HepG2 (cell line): ENCODE data around the gene CBL. TPM values are rescaled to one million over a fixed set of nuclear protein-coding genes. Genes with fewer than 3 reads are reported as not detected.

Source experiments
- ATAC-seq: fragments of 200-7000 bp; cut with Tn5 transposase; 3 replicates; pipeline ENCODE4 v1.9.1; 2020; ENCODE audit warnings: mild to moderate bottlenecking, moderate library complexity
- BruUV-seq: library from RNA; stranded (reverse); fragments of 400-500 nt; replicated peaks from 2 replicates; lab custom pipeline; 2021; lab: Mats Ljungman, UMichigan
- CTCF ChIA-PET: fragments of 300-600 bp; formaldehyde crosslinking; extraction: SDS; loops from one replicate; lab custom pipeline; 2021; ENCODE audit warnings: low total read pairs, inconsistent platforms, low intra/inter-chr PET ratio; lab: Yijun Ruan, JAX
- POLR2A ChIA-PET: fragments of 350-600 bp; sonication (Branson Sonifier 250); formaldehyde crosslinking; loops from one replicate; lab custom pipeline; 2020; ENCODE audit warnings: antibody characterized with exemption, inconsistent platforms; lab: Yijun Ruan, JAX
- DNase-seq: peaks from one replicate; pipeline ENCODE4 v3.0.0-alpha.2; 2015; ENCODE audit warnings: low spot score
- FAIRE-seq: peaks from 3 replicates; lab custom pipeline; 2011; peaks lifted over from hg19 to GRCh38; lab: Jason Lieb, UNC
- H2AFZ ChIP-seq: one replicate; pipeline ENCODE4 v1.6.1; 2011; ENCODE audit warnings: low read length, inconsistent platforms
- H3K27ac ChIP-seq: fragments of 300-600 bp; 3 replicates; pipeline ENCODE4 v1.8.0; 2011; ENCODE audit warnings: mixed run types, mild to moderate bottlenecking, mixed read lengths, low read length, inconsistent platforms; ENCODE audit not compliant: insufficient read depth; ENCODE audit errors: extremely low read length
- H3K27me3 ChIP-seq, 2 experiments: fragments of 200-600 bp in 1 of 2; 2 replicates in 1 of 2; 3 replicates in 1 of 2; pipeline versions ENCODE4 v1.6.0 to v1.8.0; 2011; ENCODE audit warnings: low read length in 2 of 2, mild to moderate bottlenecking in 2 of 2, moderate library complexity in 2 of 2, inconsistent platforms in 1 of 2; ENCODE audit not compliant: insufficient read depth in 2 of 2, control insufficient read depth in 1 of 2
- H3K36me3 ChIP-seq, 2 experiments: fragments of 200-600 bp in 1 of 2; replicated peaks in 1 of 2; 2 replicates in 1 of 2; 3 replicates in 1 of 2; pipeline versions ENCODE4 v1.5.1 to v1.8.0; 2011; ENCODE audit warnings: low read length in 2 of 2, inconsistent platforms in 1 of 2; ENCODE audit not compliant: insufficient read depth in 2 of 2, control insufficient read depth in 1 of 2
- H3K4me1 ChIP-seq: 2 replicates; pipeline ENCODE4 v1.5.1; 2012; ENCODE audit warnings: low read length, inconsistent platforms; ENCODE audit not compliant: insufficient read depth
- H3K4me2 ChIP-seq: 2 replicates; pipeline ENCODE4 v1.6.0; 2011; ENCODE audit warnings: low read depth, low read length, inconsistent platforms
- H3K4me3 ChIP-seq, 3 experiments: fragments of 200-600 bp in 1 of 3; sonication (generic), shearing (Covaris generic) in 1 of 3; replicated peaks in 1 of 3; 2 replicates each; pipeline ENCODE4 v1.5.1; 2011 to 2016; ENCODE audit warnings: low read length in 3 of 3, inconsistent platforms in 2 of 3, low read depth in 2 of 3, mild to moderate bottlenecking in 2 of 3, control low read depth in 1 of 3, mixed read lengths in 1 of 3; ENCODE audit not compliant: insufficient read depth in 1 of 3
- H3K79me2 ChIP-seq: one replicate; pipeline ENCODE4 v1.6.1; 2011; ENCODE audit warnings: low read length, inconsistent platforms; ENCODE audit not compliant: insufficient read depth
- H3K9ac ChIP-seq: 2 replicates; pipeline ENCODE4 v1.6.0; 2011; ENCODE audit warnings: mild to moderate bottlenecking, low read depth, low read length, inconsistent platforms; ENCODE audit not compliant: insufficient read depth
- H3K9me3 ChIP-seq: 2 replicates; pipeline ENCODE4 v1.5.1; 2012; ENCODE audit warnings: mild to moderate bottlenecking, low read length
- H4K20me1 ChIP-seq: 2 replicates; pipeline ENCODE4 v1.6.0; 2011; ENCODE audit warnings: inconsistent platforms, mild to moderate bottlenecking, low read length, moderate library complexity; ENCODE audit not compliant: insufficient read depth
- GRHL1 ChIP-seq: sonication (generic); formaldehyde crosslinking; conservative IDR thresholded peaks from 2 replicates; pipeline ENCODE4 v1.8.0; 2022; ENCODE audit warnings: missing genetic modification reagents
- KAT7 ChIP-seq: IDR thresholded peaks from 2 replicates; pipeline ENCODE4 v1.6.1; 2018; ENCODE audit warnings: borderline replicate concordance, missing compliant biosample characterization
- KDM3A ChIP-seq: IDR thresholded peaks from 2 replicates; pipeline ENCODE4 v1.6.1; 2018; ENCODE audit warnings: low read depth, missing compliant biosample characterization
- PHF20 ChIP-seq: sonication (generic); formaldehyde crosslinking; IDR thresholded peaks from 2 replicates; pipeline ENCODE4 v1.5.0; 2020; ENCODE audit warnings: mild to moderate bottlenecking, missing genetic modification reagents
- RBAK ChIP-seq: sonication (generic); formaldehyde crosslinking; IDR thresholded peaks from 2 replicates; pipeline ENCODE4 v1.5.1; 2020; ENCODE audit warnings: mild to moderate bottlenecking, missing genetic modification reagents
- RBFOX2 ChIP-seq: fragments of 200-400 bp; formaldehyde crosslinking; IDR thresholded peaks from 2 replicates; pipeline ENCODE4 v1.6.1; 2017; ENCODE audit warnings: low read depth, mild to moderate bottlenecking, low read length
- SNAPC4 ChIP-seq: sonication (generic); formaldehyde crosslinking; IDR thresholded peaks from 2 replicates; pipeline ENCODE4 v1.4.0; 2020; ENCODE audit warnings: mild to moderate bottlenecking, missing genetic modification reagents
- THAP9 ChIP-seq: sonication (generic); formaldehyde crosslinking; IDR thresholded peaks from 2 replicates; pipeline ENCODE4; 2020; ENCODE audit warnings: missing genetic modification reagents, mild to moderate bottlenecking, borderline replicate concordance
- ZBTB37 ChIP-seq: sonication (generic); formaldehyde crosslinking; IDR thresholded peaks from 2 replicates; pipeline ENCODE4 v1.4.0; 2020; ENCODE audit warnings: mild to moderate bottlenecking, missing genetic modification reagents
- ZBTB46 ChIP-seq: sonication (generic); formaldehyde crosslinking; IDR thresholded peaks from 2 replicates; pipeline ENCODE4 v1.4.0; 2020; ENCODE audit warnings: mild to moderate bottlenecking, missing genetic modification reagents, borderline replicate concordance
- ZNF589 ChIP-seq: sonication (generic); formaldehyde crosslinking; conservative IDR thresholded peaks from 2 replicates; pipeline ENCODE4 v1.8.0; 2022; ENCODE audit warnings: mild to moderate bottlenecking, moderate library complexity, missing genetic modification reagents
- WGBS: methylation state at CpG from one replicate; pipeline ENCODE4 v1.1.6; 2017; ENCODE audit warnings: low lambda C conversion rate; 5-methylcytosine and 5-hydroxymethylcytosine counted together
- in situ Hi-C: cut with HindIII; loops from 2 replicates; pipeline ENCODE4 v1.10.0; 2017; ENCODE audit warnings: low pct_unique_long_range_greater_than_20kb; ENCODE audit not compliant: extremely low pct_ligation_motif_present
- intact Hi-C: fragments of 100-400 bp; cut with micrococcal nuclease; formaldehyde crosslinking; loops from one replicate; pipeline ENCODE4 v1.10.0; 2022; ENCODE audit not compliant: unreplicated experiment
- polyA plus RNA-seq, 8 experiments: library from polyadenylated mRNA; depleted of rRNA in 3 of 8; stranded (reverse) in 7 of 8; unstranded in 1 of 8; fragments of >200 nt; fragmentation: Illumina TruSeq in 4 of 8; extraction: Trizol in 4 of 8; gene quantifications; 2 replicates each; pipeline versions ENCODE4 v1.2.1 to v1.2.3, GENCODE V29; 2011 to 2016; ENCODE audit warnings: low read depth in 4 of 8, missing spikeins in 1 of 8, mixed read lengths in 1 of 8; ENCODE audit not compliant: insufficient read depth in 1 of 8
- total RNA-seq, 5 experiments: library from RNA; depleted of rRNA; stranded (reverse); fragments of >200 nt; fragmentation: Illumina TruSeq; extraction: Trizol; gene quantifications; 2 replicates each; pipeline ENCODE4 v1.2.3, GENCODE V29; 2016; ENCODE audit warnings: low read depth in 1 of 5

The CBL gene
- total and polyA plus RNA-seq, 2 of the 13 experiments (the other 11 are each of a cell fraction or from before 2014, with no cell fraction given), result 6.6 to 7.4 TPM

GRCh38 chr11:119309411-119309810 lies 103.3 kb downstream of the CBL start:
- Histone ChIP-seq H3K9ac (no peak overlapping the region), H3K4me1 (peaks cover 22% of the 10 kb centered on the region), H3K4me3 (no peak overlapping the region), H3K79me2 (no peaks in the 10 kb centered on the region), H2AFZ (no peak overlapping the region), H3K9me3 (no peaks in the 10 kb centered on the region), H3K4me2 (no peak overlapping the region), H3K27me3 (no peaks in the 10 kb centered on the region), H4K20me1 (no peaks in the 10 kb centered on the region), H3K36me3 (peaks cover 0 to 3% of the 10 kb centered on the region in 2 experiments; a peak in 1 of 5 replicates), H3K27ac (no peak overlapping the region)
- ATAC-seq (no peak), DNase-seq (no peak), FAIRE-seq (no peak)
- no TSS peak for BruUV-seq
- in situ Hi-C loops (no loop called here), intact Hi-C loops (no loop called here)
- WGBS, result over 99% methylated on average over 11 of the region's 11 CpGs
- ChIA-PET POLR2A (interaction anchor here (0.8 kb wide), 1 partner anchor 25 kb away, joined by 3 read pairs; the partner anchor contains the start of gene RNF26), CTCF (no interaction called here)
- TF ChIP-seq ZBTB37 (no peak), RBAK (no peak), PHF20 (CRISPR knock-in tag) (no peak), ZNF589 (CRISPR knock-in tag) (no peak), THAP9 (CRISPR knock-in tag) (no peak), KDM3A (CRISPR knock-in tag) (no peak), RBFOX2 (no peak), SNAPC4 (no peak), ZBTB46 (no peak), GRHL1 (no peak), KAT7 (CRISPR knock-in tag) (no peak)
